ENCODE measurements around the gene SLC44A2. TPM values are rescaled to one million over a fixed set of nuclear protein-coding genes. Genes with fewer than 3 reads are reported as not detected.
A peak's percentile ranks its signal among the peaks of the same experiment; 100 is the strongest.

Gene SLC44A2
- total and polyA plus RNA-seq, 10 donors, result 108 to 358 (median 225) TPM

DNA sequence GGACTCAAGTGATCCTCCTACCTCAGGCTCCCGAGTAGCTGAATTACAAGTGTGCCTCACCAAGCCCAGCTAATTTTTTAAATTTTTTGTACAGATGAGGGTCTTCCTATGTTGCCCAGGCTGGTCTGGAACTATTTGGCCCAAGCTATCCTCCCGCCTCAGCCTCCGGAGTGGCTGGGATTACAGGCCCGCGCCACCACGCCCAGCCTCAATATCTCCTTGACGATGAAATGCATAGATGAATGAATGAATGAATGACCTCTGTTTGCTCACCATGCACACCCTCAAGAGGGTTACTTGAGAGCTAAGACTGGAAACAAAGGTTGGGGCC is 23.4 kb upstream of the SLC44A2 start:
- intact Hi-C loops (cut with DNase I; ENCODE audit: low total_unique reads), result no loop called here
- peak overlapping the region in 4 of 8 donors; percentile 80 to 99 (median 99) for H3K4me3 ChIP-seq
- no peak for DNase-seq
- WGBS, 5 donors, result 28 to 34% (median 32%) methylated on average over 7 of the region's 7 CpGs
- peaks cover 32 to 71% (median 47%) of the 10 kb centered on the region in 6 donors for H3K4me1 ChIP-seq
- peaks cover 0 to 5% (median 0%) of the 10 kb centered on the region in 6 donors for H3K36me3 ChIP-seq
- H3K9me3 ChIP-seq, result no peaks in the 10 kb centered on the region
- no peak for TF ChIP-seq POLR2AphosphoS5 (IDR thresholded peaks at IDR 0.05)
- no peak for TF ChIP-seq POLR2A (IDR thresholded peaks at IDR 0.05)
- TF ChIP-seq, protein P1, sequence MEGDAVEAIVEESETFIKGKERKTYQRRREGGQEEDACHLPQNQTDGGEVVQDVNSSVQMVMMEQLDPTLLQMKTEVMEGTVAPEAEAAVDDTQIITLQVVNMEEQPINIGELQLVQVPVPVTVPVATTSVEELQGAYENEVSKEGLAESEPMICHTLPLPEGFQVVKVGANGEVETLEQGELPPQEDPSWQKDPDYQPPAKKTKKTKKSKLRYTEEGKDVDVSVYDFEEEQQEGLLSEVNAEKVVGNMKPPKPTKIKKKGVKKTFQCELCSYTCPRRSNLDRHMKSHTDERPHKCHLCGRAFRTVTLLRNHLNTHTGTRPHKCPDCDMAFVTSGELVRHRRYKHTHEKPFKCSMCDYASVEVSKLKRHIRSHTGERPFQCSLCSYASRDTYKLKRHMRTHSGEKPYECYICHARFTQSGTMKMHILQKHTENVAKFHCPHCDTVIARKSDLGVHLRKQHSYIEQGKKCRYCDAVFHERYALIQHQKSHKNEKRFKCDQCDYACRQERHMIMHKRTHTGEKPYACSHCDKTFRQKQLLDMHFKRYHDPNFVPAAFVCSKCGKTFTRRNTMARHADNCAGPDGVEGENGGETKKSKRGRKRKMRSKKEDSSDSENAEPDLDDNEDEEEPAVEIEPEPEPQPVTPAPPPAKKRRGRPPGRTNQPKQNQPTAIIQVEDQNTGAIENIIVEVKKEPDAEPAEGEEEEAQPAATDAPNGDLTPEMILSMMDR (IDR thresholded peaks at IDR 0.05 in 8 of 11, conservative IDR thresholded peaks at IDR 0.05 in 3 of 11), result no peak
- peak overlapping the region in 7 of 8 donors; percentile 35 to 100 (median 99) for H3K27ac ChIP-seq
- no peaks in the 10 kb centered on the region for H3K27me3 ChIP-seq (replicated peaks in 1 of 7)

DNA sequence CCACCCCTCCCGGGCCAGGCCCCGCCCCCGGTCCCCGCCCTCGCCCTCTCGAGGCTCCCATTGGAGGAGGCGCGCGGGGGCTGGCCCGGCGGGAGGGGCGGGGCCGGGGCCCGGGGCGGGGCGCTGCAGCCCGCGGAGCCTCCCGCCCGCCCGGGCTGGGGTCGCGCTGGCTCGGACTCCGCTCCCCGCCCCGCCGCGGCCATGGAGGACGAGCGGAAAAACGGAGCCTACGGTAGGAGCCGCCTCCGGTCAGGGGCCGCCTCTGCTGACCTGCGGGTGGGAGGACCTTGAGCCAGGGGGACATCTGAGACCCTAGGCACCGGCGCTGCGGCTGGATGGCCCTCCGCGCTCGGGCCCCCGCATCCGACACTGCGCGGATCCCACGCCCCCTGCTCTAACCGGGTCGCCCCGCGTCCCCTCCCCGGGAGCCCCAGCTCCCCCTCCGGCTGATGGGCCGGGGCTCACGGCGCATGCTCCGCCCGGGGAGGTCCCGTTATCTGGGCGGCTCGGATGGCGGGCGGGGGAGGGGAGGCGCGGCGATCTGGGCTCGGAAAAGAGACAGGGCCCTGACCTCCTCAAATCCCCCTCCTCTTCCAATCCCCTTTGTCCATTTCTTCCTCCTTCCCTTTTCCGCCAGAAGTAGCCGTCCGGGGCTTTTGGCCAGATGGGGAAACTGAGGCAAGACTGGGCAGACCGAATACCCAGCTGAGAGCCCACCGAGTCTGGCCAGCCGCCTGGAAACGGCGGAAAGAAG is 22.8 kb upstream of the SLC44A2 start:
- H3K36me3 ChIP-seq, result peaks cover 0 to 10% (median 0%) of the 10 kb centered on the region in 6 donors
- H3K9me3 ChIP-seq, result no peaks in the 10 kb centered on the region
- TF ChIP-seq POLR2AphosphoS5 (IDR thresholded peaks at IDR 0.05), result peak; percentile 92 to 96 (median 94)
- TF ChIP-seq, protein P1 (IDR thresholded peaks at IDR 0.05 in 8 of 11, conservative IDR thresholded peaks at IDR 0.05 in 3 of 11), result no peak
- peak in 2 of 3 donors; percentile 25 to 77 for TF ChIP-seq POLR2A (IDR thresholded peaks at IDR 0.05)
- H3K27me3 ChIP-seq (replicated peaks in 1 of 7), result no peaks in the 10 kb centered on the region
- intact Hi-C loops (cut with DNase I; ENCODE audit: low total_unique reads), result no loop called here
- DNase-seq, result peak; percentile 96
- 0 to 1% (median 0%) methylated on average over 24 to 76 of the region's 76 CpGs for WGBS, 5 donors
- H3K27ac ChIP-seq, result peak overlapping the region; percentile 97 to 100 (median 100)
- H3K4me1 ChIP-seq, result peaks cover 32 to 71% (median 50%) of the 10 kb centered on the region in 6 donors
- H3K4me3 ChIP-seq, result peak overlapping the region; percentile 80 to 99 (median 98)

DNA sequence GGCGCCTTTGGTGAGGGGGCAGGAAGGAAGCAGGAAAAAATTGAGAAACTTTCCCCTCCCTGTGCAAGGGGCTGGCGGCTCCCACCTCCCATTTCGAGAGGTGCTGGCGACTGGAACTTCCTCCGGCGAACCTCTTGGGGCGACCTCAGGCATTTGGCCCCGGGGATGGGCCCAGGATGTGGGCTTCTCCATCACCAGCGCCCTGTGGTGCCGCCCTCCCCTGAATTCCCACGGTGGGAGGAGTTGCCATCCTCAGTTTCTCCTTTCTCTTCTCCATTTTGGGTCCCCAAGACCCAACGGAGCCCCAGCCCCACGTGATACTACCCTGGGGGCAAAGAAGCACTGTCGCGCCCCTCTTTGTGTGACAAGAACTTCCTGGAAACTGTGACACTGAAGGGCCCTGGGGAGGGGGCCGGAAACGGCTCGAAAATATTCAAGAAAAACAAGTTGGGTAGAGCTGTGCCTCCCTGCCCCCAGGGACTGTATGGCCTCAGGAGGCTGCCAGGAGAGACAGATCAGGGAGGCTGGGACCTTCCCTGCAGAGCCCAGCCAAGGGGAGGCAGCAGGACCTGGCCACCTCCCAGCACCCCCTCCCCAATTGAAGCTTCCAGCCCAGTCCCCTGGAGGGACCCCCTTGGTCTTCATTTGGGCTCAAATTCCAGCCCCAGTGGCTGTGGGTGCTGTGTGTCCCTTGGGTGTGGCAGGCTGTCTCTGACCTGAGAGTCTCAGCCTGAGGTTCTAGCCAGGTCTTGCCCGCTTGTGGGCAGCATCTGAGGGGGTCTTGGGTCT is 22.1 kb upstream of the SLC44A2 start:
- Histone ChIP-seq H3K36me3 (peaks cover 0 to 10% (median 0%) of the 10 kb centered on the region in 6 donors), H3K27me3 (replicated peaks in 1 of 7) (no peaks in the 10 kb centered on the region), H3K27ac (peak overlapping the region; percentile 97 to 100 (median 100)), H3K4me1 (peaks cover 37 to 71% (median 52%) of the 10 kb centered on the region in 6 donors), H3K4me3 (peak overlapping the region; percentile 80 to 99 (median 98)), H3K9me3 (no peaks in the 10 kb centered on the region)
- WGBS, 5 donors, result 2 to 5% (median 4%) methylated on average over 17 to 19 of the region's 19 CpGs
- DNase-seq, result peak; percentile 94
- intact Hi-C loops (cut with DNase I; ENCODE audit: low total_unique reads), result no loop called here
- TF ChIP-seq POLR2AphosphoS5 (IDR thresholded peaks at IDR 0.05) (peak; percentile 76 to 93 (median 81)), POLR2A (IDR thresholded peaks at IDR 0.05) (peak; percentile 6 to 79 (median 37))
- TF ChIP-seq, protein P1 (IDR thresholded peaks at IDR 0.05 in 8 of 11, conservative IDR thresholded peaks at IDR 0.05 in 3 of 11), result peak in 2 of 11 experiments; percentile 10 to 26
